GM12891 (cell line): Measurements from ENCODE around the gene MKKS.

Experiments used
- PAX5 ChIP-seq: IDR thresholded peaks from 2 replicates; pipeline ENCODE4 v1.6.1; 2011; ENCODE audit warnings: low read length, moderate library complexity, mild to moderate bottlenecking; ENCODE audit not compliant: insufficient read depth, severe bottlenecking
- POLR2A ChIP-seq: IDR thresholded peaks from 2 replicates; pipeline ENCODE4 v1.6.1; 2011; ENCODE audit warnings: low read depth, low read length, control low read depth
- POLR2AphosphoS5 ChIP-seq: IDR thresholded peaks from 2 replicates; pipeline ENCODE4 v1.6.1; 2011; ENCODE audit warnings: low read depth, low read length, control low read depth
- POU2F2 ChIP-seq: IDR thresholded peaks from 2 replicates; pipeline ENCODE4 v1.6.1; 2011; ENCODE audit warnings: low read depth, mild to moderate bottlenecking, control low read depth, low read length, moderate library complexity
- SPI1 ChIP-seq: IDR thresholded peaks from 2 replicates; pipeline ENCODE4 v1.6.1; 2011; ENCODE audit warnings: low read depth, low read length, control low read depth
- TAF1 ChIP-seq: IDR thresholded peaks from 2 replicates; pipeline ENCODE4 v1.6.1; 2011; ENCODE audit warnings: low read depth, low read length, control low read depth

GRCh38 chr20:10468340-10468845 lies 34.4 kb upstream of the MKKS start:
- TF ChIP-seq POLR2AphosphoS5 = no peak
- no peak for TF ChIP-seq POLR2A
- no peak for TF ChIP-seq TAF1
- no peak for TF ChIP-seq SPI1
- TF ChIP-seq PAX5 = no peak
- no peak for TF ChIP-seq POU2F2
